Endometrial microvascular endothelial cells (primary cell): Measurements from ENCODE around the gene VCAN. TPM values are rescaled to one million over a fixed set of nuclear protein-coding genes. Genes with fewer than 3 reads are reported as not detected.

Experiments used
- in situ Hi-C: cut with HindIII; loops from 2 replicates; pipeline ENCODE4 v1.10.0; 2017; ENCODE audit warnings: low sequenced_read_pairs, low pct_unique_long_range_greater_than_20kb; ENCODE audit errors: inconsistent ontology term
- total RNA-seq: library from RNA; depleted of rRNA; stranded (reverse); fragments of >200 nt; gene quantifications from one replicate; pipeline ENCODE4 v1.2.3, GENCODE V29; 2015; ENCODE audit errors: inconsistent ontology term

Gene VCAN
- total RNA-seq, 1 donor from 2014 or later = 5.5 TPM

- in situ Hi-C loops = no loop called here
Observed at GRCh38 chr5:83523929-83524328, 52.4 kb downstream of the VCAN start.

- in situ Hi-C loops = no loop called here
Observed at GRCh38 chr5:83524345-83524744, 52.8 kb downstream of the VCAN start.

GRCh38 chr5:83524991-83525390 is 53.4 kb downstream of the VCAN start:
- in situ Hi-C loops = no loop called here

DNA sequence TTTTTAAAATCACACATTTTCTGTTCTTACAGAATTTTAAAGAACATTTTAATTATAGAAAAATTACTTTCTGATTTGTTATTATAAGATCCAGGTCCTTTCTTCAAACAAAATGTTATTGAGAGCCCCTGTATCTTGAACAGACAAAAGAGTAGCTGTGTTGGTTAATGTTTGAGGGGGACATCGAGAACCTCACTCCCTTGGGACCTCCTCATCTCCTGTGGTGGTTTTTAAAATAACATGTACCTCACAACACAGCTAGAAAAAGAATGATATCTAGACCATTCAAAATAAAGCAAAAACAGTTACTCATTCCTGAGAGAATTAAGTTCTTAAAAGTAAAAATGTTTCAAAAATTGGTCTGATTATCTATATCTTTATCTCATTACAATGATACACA is 54.7 kb downstream of the VCAN start:
- in situ Hi-C loops = no loop called here

DNA sequence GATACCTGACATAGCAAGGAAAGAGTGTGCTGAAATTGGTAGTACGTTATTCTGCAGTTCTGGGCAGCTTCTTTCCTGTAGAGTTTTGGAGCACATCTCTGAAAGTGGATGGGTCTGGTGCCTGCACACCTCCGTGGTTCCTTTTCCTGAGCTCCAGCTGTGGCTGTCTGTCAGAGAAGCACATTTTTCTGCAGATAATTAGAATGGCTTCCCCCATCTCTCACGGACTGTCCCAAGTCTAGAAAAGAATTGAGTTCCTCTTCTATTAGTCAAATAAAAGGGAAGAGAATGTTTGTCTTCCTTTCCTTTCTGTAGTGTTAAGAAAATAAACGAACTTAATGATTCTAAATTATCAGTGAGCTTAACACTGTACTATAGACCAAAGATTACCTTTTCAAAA is 55.7 kb downstream of the VCAN start:
- in situ Hi-C loops = no loop called here

DNA sequence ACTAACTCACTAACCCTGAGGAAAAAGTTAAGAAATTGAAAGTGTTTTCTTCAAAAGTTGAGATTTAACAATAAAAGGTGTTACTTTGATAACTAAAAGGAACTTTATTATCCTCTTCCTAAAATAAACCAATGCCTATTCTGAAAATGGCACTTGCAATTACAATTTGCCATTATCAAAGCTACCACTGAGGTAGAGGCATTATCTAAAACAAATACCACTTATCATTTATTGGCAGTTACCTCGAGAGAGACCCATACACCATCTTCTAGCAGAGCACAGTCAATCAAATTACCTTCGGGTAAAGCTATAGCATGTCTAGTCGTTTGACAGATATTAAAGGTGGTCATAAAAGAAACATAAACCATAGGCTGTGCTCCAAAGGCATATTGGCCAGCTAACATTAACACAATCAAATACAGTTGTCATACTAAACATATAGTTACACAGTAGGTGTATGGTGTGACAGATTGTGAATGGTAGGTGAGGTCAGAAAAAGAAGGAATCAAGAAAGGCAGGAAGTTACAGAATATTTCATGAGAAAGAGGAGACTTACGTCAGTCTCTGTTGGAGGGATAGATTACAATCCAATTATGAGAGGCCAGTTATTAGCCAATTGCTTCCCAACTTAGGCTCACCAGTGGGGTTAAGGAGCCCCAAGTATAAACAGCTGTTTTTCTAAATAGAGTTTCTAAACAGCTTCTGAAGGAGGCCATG is 56.3 kb downstream of the VCAN start:
- in situ Hi-C loops = no loop called here

GRCh38 chr5:83528439-83528769 is 56.9 kb downstream of the VCAN start:
- in situ Hi-C loops = no loop called here

DNA sequence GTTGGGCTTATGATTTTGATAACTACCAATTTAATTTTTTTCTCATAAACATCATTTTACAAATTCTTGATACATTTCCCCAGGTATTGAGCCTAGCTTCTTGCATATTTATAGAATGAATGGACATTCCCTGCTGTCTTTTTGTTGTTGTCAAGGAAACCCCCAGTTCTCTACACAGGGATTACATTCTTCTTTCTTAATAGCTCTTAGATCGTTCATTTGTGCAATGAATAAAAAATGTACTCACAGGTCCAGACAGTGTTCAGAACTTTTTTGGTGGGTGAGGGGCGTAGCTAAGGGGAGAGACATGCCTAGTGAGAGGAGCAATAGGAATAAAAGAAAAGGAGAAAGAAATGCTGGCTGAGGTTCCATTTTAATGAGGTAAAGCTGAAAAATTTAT is 58.6 kb downstream of the VCAN start:
- in situ Hi-C loops = no loop called here

DNA sequence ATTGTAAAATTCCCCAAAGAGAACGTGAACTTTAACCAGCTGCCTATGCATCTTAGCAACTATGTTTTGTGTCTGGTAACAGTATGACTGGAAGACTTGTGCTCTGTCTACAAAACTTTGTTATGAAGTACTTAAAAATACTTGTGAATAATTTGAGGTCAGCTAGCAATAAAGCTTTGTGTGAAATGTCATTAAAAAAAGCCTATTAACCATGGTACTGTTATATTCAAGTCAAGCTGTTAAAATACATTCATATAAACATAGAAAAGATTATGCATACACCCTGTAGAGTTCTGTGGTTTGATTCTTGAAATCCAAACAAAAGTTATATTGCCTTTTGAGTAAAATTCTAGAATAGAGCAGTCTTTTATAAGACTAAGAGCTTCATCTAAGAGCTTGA is 60.1 kb downstream of the VCAN start:
- in situ Hi-C loops = no loop called here

GRCh38 chr5:83538786-83539462 is 67.4 kb downstream of the VCAN start:
- in situ Hi-C loops = no loop called here

GRCh38 chr5:83539463-83539790 is 67.9 kb downstream of the VCAN start:
- in situ Hi-C loops = no loop called here

DNA sequence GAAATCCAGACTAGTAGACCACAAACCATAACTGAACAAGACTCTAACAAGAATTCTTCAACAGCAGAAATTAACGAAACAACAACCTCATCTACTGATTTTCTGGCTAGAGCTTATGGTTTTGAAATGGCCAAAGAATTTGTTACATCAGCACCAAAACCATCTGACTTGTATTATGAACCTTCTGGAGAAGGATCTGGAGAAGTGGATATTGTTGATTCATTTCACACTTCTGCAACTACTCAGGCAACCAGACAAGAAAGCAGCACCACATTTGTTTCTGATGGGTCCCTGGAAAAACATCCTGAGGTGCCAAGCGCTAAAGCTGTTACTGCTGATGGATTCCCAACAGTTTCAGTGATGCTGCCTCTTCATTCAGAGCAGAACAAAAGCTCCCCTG is 68.6 kb downstream of the VCAN start:
- in situ Hi-C loops = no loop called here

DNA sequence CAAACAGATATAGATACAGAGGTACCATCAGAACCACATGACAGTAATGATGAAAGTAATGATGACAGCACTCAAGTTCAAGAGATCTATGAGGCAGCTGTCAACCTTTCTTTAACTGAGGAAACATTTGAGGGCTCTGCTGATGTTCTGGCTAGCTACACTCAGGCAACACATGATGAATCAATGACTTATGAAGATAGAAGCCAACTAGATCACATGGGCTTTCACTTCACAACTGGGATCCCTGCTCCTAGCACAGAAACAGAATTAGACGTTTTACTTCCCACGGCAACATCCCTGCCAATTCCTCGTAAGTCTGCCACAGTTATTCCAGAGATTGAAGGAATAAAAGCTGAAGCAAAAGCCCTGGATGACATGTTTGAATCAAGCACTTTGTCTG is 69.2 kb downstream of the VCAN start:
- in situ Hi-C loops = no loop called here

- in situ Hi-C loops = no loop called here
Observed at GRCh38 chr5:83542839-83543238, 71.3 kb downstream of the VCAN start.

DNA sequence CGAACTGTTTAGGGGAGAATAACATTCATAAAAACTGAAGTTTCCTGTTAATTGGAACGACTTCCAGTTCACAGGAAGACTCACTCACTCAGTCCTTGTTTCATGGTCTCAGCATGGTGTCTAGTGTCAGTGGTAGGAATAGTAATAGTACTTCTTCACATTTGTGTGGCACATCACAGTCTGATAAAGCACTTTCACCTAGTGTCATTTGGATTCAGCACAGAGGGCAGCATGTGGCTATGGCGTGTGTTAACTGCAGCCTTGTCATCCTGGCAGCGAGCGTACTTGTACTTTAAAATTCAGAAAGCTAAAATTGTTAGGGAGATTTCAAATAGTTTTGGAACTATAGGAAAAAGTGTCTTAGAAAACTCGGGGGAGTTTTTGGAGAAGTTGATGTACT is 72.4 kb downstream of the VCAN start:
- in situ Hi-C loops = no loop called here

- in situ Hi-C loops = no loop called here
Observed at GRCh38 chr5:83547161-83547560, 75.6 kb downstream of the VCAN start.

- in situ Hi-C loops = no loop called here
Observed at GRCh38 chr5:83547889-83548288, 76.3 kb downstream of the VCAN start.

DNA sequence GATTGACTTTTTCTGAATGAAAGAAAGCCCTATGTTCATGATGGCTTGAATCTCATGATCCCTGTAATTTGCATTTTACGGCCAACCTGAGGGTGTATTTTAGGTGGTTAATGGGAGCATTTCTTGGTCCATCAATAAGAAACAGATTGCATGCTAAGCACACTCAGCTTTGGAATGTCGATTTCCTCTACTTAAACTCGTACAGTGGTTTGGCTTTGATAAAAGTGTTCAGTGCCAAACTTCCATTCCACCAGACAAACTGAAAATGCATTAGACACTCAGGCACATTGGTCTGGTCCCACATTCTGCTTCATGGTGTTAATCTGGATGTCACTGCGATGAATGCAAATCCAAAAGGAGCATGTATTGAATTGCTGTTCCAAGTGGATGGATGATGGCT is 77.0 kb downstream of the VCAN start:
- in situ Hi-C loops = no loop called here

DNA sequence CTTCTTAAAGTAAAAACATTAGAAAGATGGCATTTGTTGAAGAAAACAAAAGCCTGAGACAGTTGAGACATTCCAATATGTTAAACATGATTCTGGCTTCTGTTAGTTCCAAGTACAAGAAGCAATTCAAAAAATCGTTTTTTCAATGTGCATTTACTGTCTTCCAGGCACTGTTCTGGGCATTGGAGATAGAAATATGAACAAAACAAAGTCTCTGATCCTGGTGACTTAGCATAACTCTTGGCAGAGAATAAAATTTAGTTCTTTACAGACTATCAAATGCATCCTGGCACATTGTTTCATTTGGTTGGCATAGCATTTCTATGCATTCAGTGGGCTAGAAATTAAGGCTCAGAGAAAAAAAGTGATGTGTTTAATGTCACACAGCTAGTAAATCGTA is 77.5 kb downstream of the VCAN start:
- in situ Hi-C loops = no loop called here

DNA sequence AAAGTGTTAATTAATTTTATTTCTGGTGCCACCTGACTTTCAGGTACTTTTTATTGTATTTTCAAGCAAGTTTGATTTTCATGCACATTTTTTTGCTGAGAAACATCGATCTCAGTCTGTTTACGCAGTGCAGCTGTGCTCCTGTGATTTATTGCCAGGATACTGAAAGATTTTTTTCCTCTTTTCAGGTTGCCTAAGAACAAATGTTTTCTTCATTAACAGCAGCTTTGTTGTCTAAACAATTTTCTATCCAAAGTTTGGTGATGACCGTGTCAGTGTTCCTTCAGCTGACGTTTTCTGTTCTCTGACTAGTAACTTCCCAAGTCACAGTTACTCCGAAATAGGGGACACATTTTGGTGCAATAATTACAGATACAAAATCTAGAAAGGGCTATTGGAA is 78.1 kb downstream of the VCAN start:
- in situ Hi-C loops = no loop called here

- in situ Hi-C loops = no loop called here
Observed at GRCh38 chr5:83551821-83552220, 80.3 kb downstream of the VCAN start.
